Sciatic nerve (tissue), 2 donors: ENCODE measurements around the gene RASGRF1. TPM values are rescaled to one million over a fixed set of nuclear protein-coding genes. Genes with fewer than 3 reads are reported as not detected.
"Not testable (repeated sequence)": the region's sequence is repeated elsewhere in the genome, so short reads cannot be mapped to it uniquely, and the experiment has no call there.

Experiments used
- ATAC-seq: fragments of 200-7000 bp; cut with Tn5 transposase; one replicate; pipeline ENCODE4 v1.9.1; 2020; ENCODE audit warnings: mild to moderate bottlenecking, moderate library complexity
- DNase-seq: peaks from one replicate; pipeline ENCODE4 v3.0.0-alpha.2; 2020; ENCODE audit warnings: low spot score
- intact Hi-C: fragments of 100-400 bp; cut with DNase I; formaldehyde crosslinking; loops from one replicate; pipeline ENCODE4 v1.14.2; 2022
- total RNA-seq: library from RNA; stranded (reverse); fragmentation: NEBNext Ultra II Directional; extraction: Animal tissue kit (Norgen Biotek cat#: 25700); gene quantifications from one replicate; pipeline ENCODE4 v1.2.1, GENCODE V29; 2021
- donor health status: DM: no; HTN: no; CAD: no.
- donor health status: DM: no; HTN: no; CAD: no.

RASGRF1 gene
- total RNA-seq, 1 donor from 2014 or later = 3.0 TPM

GRCh38 chr15:78930577-78931388 lies 159.8 kb downstream of the RASGRF1 start:
- DNase-seq (no peak), ATAC-seq (peak; percentile 41)
- intact Hi-C loops = no loop called here

GRCh38 chr15:78929536-78930264 lies 160.9 kb downstream of the RASGRF1 start:
- DNase-seq = no peak
- intact Hi-C loops = no loop called here
- ATAC-seq = no peak

GRCh38 chr15:78928616-78929093 lies 161.9 kb downstream of the RASGRF1 start:
- DNase-seq = peak; percentile 53
- ATAC-seq = no peak
- intact Hi-C loops = no loop called here

- intact Hi-C loops, DNase-seq, ATAC-seq: not testable (repeated sequence)
Measured at GRCh38 chr15:78928176-78928575, 162.4 kb downstream of the RASGRF1 start.

- DNase-seq (peak; percentile 57), ATAC-seq (no peak)
- intact Hi-C loops = no loop called here
Measured at GRCh38 chr15:78927077-78927790, 163.3 kb downstream of the RASGRF1 start.

GRCh38 chr15:78925956-78926743 lies 164.4 kb downstream of the RASGRF1 start:
- no peak for DNase-seq
- intact Hi-C loops = no loop called here
- no peak for ATAC-seq

- intact Hi-C loops = no loop called here
- no peak for ATAC-seq
- no peak for DNase-seq
Measured at GRCh38 chr15:78925076-78925624, 165.4 kb downstream of the RASGRF1 start.

GRCh38 chr15:78923480-78924360 lies 166.9 kb downstream of the RASGRF1 start:
- intact Hi-C loops = no loop called here
- DNase-seq (peak; percentile 55), ATAC-seq (no peak)

- ATAC-seq (no peak), DNase-seq (no peak)
- intact Hi-C loops = no loop called here
Measured at GRCh38 chr15:78923015-78923414, 167.6 kb downstream of the RASGRF1 start.

- intact Hi-C loops = no loop called here
- DNase-seq = peak; percentile 55
- ATAC-seq = no peak
Measured at GRCh38 chr15:78922527-78922926, 168.1 kb downstream of the RASGRF1 start.

GRCh38 chr15:78921940-78922339 lies 168.6 kb downstream of the RASGRF1 start:
- ATAC-seq (peak; percentile 34), DNase-seq (peak; percentile 60)
- intact Hi-C loops = no loop called here

- ATAC-seq (no peak), DNase-seq (peak; percentile 46)
- intact Hi-C loops = no loop called here
Measured at GRCh38 chr15:78921517-78921916, 169.1 kb downstream of the RASGRF1 start.

- DNase-seq (no peak), ATAC-seq (no peak)
- intact Hi-C loops = no loop called here
Measured at GRCh38 chr15:78917888-78918287, 172.7 kb downstream of the RASGRF1 start.

- intact Hi-C loops = no loop called here
- ATAC-seq = no peak
- no peak for DNase-seq
Measured at GRCh38 chr15:78916088-78916487, 174.5 kb downstream of the RASGRF1 start.

- peak; percentile 60 for ATAC-seq
- intact Hi-C loops = no loop called here
- DNase-seq = peak; percentile 71
Measured at GRCh38 chr15:78915341-78916087, 175.1 kb downstream of the RASGRF1 start.

GRCh38 chr15:78914027-78914764 lies 176.4 kb downstream of the RASGRF1 start:
- DNase-seq (peak; percentile 61), ATAC-seq (peak; percentile 81)
- intact Hi-C loops = no loop called here
